GM21515 (cell line): ENCODE measurements around the gene NFIB.

Source experiments
- ATAC-seq: cut with Tn5 transposase; IDR thresholded peaks from one replicate; pipeline ENCODE4 v1.9.1; 2021; ENCODE audit not compliant: unreplicated experiment

Gene NFIB

DNA sequence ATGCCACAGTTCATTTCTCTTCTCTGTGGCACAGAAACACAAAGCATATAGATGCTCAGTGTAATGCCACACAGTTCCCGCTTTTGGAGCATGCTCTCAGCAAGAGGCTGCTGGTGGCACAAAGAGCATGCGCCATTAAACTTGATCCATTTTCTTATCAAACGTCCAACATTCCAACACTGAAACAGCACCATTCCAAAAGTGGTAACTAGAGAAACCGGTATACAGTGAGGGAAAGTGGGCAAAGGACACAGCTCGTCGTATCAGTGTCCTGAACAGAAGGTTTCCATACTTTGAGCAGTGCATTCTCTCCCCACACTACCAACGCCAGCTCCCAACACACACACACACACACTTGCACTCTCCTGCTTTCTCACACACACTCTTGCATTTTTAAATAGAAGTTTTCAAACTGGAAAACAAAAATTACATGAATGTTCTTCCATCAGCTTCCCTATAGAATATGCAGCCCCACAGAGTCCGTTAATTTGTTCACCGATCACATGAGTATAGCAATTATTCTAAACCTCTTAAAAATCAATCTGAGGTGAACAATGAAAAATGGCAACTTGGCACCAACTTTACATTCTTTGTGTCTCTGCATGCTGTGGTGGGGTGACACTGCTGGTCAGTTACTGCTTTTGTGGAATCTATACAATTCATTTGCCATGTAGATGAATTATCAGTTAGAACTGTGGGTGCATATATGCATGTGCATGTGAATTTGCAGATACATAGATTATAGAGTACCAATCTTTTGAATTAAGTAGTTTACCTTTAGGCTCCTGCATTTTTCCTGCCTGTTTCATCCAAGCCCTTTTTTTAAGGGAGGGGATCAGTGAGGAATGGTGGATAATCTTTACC, 5.7 kb downstream of the NFIB start:
- ATAC-seq, result no peak

DNA sequence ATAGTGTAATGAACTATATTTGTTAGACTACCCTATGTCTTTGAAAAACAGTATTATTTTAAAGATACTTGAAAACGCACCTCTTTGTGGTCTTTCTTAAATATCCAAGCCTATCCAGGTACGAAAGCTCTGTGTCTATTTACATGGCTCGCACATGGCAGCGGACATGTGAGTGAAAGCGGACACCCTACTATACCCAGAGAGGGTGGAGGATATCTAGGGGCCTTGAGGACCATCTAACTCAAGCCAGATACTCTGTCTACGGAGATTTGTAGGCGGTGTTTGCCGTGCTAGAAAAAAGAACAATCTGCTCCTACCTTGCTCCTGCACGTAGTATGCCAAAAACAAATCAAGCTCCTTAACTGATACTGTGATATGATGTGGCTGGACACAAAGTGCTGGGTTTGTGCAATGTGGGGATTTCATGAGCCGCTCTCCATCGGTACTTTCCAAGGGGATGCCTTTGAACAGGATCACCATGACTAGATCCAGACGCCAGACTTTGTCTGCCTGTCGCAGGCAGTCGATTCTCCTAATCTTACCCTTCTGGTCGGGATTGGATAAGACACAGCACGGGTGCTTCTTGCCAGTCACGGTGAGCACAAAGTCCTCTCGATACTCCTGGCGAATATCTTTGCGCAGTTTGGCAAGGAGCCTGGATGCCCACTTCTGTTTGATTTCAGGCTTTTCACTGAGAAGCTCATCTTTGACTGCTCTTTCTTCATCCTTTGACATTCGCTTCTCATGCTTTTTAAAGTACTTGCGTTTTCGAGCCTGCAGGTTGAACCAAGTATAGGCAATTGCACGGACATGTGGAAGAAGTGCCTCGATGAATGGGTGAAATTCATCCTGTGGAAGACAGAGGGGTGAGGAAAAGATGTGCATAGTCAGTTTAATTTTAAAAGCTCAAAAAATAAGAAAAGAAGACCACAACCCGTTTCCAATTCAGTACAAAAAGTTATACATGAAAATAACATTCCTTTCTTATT, 7.0 kb downstream of the NFIB start:
- no peak for ATAC-seq

DNA sequence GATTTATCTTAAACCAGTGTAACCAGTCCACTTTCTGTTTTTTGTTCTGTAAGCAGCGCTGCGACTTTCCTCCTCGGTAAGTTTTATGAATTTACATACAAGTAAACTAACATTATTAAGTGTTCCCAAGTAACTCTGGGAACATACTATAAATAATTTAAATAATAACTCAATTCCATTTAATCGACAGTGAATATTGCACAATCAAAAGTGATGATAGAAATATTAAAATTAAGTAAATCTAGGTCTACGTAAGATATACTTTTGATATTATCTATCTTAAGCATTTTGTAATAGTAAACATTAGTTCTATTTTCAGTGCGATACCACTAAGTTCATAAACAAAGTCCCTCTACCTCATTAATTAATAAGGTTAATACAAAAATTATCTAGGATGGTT, 7.8 kb downstream of the NFIB start:
- ATAC-seq, result no peak

DNA sequence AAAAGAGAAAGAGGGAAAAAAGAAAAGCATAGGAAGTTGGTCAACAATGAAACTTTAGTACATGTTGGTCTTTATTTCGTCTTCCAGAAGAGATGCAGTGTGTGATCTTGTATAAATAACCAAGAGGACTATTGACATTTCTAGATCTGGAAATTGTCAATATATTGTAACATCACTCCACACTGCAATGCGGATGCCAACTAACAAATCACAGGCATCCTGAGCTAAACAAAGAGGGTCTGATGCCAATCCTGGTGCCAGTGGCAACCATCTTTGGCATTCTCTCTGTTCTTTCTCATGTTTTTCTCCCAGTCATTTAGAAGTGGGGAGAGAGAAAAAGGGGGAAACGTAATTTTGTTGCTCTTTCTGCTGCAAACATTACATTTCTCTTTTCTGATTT, 9.7 kb downstream of the NFIB start:
- no peak for ATAC-seq

DNA sequence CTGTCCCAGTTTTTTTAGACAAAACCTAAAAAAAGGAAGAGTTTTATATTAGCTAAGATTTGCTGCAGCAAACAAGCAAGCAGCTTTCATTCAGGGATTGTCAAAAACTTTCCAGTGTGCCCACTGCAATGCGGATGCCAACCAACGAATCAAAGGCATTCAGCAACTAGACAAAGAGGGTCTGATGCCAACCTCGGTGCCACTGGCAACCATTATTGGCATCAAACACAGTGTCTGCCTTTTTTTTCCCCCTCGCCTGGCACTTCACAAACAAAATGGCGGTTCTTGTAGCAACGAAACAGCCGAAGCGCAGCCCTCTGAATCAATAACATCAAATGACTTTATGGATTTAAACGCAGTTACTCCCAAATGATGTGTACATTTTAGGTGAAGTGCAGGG, 10.4 kb downstream of the NFIB start:
- no peak for ATAC-seq

DNA sequence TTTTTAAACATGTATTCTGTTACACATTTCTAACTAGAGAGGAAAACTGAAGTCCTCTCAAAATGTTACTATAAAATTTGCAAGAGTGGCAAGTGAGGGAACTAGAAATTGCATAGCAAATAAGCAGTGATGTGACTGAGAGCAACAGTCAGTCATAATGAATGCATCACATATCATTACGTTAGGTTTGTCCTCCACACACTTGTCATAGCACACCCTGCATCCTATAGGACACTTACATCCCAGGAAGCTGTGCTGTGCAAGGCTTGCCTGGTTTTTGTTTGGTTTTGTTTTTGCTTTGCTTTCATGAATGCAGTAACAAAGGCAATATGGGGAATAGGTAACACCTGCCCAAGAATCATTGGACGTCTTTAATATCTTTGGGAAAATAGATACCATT, 10.8 kb downstream of the NFIB start:
- ATAC-seq, result no peak

DNA sequence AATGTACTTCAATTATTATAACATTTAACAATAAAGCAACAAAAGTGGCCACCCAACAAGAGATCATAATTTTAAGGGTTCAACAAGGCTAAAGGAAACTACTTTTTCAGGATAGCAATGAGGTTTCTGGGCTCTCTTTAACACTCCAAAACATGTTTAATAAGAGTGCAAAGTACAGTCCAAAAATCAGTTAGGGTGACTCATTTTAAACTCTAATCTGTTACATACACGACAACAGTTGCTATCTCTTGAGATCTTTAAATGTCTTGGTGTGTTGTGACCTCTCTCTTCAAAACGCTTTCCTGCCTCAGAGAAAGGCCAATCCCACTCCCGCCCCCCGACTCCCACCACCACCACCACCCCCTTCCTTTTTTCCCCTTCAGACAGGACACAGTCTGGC, 11.5 kb downstream of the NFIB start:
- ATAC-seq, result no peak

DNA sequence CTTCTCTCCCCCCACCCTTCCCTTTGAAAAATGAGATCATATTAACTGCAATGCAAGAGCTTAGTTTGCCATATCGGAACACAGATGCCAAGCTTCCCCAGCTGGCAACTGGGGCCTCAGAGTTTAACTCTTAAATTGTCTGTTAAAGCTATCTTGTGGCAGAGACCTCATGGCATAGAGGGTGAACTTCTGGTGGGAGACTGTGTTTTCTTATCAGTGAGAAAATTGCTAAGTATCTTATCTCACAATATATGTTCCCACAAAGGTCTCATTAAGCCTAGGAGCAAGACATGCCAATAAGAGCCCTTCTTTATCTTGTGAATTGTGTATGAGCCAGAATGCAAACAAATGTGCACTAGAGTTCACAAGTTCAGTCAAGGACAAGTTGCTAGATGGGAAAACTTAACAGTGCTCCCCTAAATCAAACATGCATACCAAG, 12.3 kb downstream of the NFIB start:
- ATAC-seq, result no peak

DNA sequence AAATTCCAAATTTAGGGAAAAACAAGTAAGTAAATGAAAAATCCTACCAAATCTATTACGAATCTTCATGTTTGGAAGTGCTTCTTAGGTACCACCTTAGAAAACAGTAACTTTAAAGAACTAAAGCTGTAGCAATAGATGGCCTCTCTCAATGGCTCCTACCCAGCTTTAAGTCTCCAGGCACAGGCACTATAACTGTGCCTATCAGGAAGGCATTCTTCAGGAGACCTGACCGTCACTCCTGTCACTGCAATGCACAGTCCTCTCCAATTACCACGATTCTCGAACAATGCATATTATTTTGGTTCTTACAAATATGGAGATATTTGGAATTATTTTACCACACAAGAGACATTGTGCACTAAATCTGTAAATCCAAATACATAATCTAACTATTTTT, 12.9 kb downstream of the NFIB start:
- ATAC-seq, result no peak

DNA sequence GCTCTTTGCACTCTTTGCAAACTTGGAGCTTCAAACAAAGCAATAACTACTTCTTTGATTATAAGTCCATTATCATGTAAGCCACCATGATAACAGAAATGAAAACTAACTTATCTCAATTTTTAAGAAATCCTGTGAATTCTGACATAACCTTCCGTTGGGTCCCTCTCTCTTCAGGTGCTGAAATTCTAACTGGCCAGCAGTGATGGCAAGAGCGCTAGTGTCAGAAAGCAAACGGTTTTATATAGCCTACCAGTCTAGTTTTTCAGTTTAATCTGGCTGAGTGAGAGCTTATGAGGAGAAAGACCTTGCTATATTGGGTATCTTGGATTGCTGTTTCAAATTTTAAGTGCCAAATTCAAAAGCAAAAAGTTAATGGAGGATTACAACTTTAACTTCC, 13.4 kb downstream of the NFIB start:
- ATAC-seq, result no peak

DNA sequence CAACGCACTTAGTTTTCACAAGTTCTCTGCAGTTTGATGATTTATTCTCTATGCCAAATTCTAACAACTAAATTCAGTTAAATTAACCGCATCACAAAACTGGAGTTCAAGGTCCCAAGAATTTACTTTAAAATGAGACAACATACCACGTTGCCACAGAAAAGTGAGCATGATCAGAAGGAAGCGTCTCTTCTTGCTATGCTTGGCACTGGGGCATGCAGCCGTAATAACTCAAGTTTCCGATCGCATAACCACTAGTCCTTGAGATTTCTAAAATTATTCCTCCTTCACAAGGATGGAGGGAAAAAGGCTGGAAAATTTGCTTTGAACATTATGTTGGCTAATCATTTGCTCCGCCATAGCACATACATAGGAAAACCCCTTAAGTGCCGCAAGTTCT, 13.9 kb downstream of the NFIB start:
- no peak for ATAC-seq

DNA sequence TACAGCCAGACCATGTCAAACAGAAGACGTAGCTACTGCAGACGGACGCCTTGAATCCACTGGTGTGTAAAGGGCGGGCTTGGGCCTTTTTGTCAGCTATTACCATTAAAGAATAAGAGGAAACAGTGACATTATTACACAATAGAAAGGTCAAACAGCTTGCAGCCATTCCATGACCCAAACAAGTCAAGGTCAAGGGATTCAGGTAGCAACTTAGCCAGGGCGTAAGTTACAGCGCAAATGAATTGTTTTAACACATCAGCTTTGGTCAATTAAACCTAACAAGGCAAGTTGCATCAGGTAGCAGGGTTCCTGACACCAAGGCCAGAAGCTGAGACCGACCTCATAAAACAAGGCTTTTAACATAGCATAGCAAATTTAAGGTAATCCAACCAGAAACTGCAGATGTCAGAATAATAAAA, 15.3 kb downstream of the NFIB start:
- no peak for ATAC-seq

DNA sequence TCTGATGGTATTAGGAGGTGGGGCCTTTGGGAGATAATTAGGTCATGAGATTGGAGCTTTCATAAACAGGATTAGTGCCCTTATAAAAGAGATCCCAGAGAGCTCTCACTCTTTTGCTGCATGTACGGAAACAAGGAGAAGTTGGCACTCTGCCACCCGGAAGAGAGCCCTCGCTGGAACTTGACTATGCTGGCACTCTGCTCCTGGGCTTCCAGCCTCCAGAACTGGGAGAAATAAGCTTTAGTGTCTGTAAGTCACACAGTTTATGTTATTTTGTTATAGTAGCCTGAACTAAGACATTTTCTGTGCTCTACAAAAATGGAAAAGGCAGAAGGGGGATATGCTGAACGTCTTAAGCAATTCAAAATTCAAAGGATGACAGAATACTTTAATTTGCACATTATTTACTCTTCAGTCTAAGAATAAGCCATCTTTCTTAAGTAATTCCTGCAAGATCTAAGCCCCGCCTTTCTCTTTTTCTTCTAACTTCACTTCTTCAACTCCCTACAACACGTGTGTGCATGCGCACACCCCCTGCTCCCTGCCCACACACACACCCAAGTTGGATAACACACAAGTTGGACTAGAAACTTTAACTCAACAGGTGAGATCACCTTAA, 17.3 kb downstream of the NFIB start:
- ATAC-seq, result no peak

DNA sequence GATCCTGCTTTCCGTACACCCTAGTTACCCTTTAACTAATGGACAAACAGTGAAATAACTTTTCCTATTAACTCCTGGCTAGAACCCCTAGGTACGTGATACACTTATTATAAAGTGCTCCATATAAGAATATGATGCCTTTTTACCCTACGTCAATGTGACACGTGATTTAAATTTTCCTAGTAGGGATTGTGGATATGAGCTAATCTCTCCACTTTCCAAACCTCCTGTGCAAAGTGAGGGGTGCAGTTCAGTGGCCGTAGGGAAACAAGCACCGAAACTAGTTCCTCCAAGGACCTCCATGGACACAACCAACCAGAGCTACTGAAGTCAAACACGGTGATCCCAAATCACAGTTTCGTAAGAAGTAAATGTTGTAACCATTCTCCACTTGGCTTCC, 19.3 kb downstream of the NFIB start:
- ATAC-seq, result no peak

DNA sequence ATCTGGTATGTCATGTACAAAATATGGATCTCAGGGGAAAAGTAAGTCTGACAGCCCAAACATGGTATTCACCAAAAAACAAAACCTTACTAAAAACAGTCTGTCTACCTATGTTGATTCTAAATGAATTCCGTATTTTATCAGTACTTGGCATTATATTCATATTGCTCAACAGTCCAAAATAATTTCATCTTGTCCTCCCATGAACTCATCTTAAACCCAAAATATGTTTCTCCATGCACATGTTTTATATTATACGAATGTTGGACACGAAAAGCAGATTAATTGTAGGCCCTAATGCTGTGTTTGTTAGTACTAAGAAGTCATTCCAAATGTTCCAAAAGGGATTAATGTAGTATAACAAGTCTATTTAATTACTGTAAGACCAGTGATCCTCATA, 20.1 kb downstream of the NFIB start:
- no peak for ATAC-seq

DNA sequence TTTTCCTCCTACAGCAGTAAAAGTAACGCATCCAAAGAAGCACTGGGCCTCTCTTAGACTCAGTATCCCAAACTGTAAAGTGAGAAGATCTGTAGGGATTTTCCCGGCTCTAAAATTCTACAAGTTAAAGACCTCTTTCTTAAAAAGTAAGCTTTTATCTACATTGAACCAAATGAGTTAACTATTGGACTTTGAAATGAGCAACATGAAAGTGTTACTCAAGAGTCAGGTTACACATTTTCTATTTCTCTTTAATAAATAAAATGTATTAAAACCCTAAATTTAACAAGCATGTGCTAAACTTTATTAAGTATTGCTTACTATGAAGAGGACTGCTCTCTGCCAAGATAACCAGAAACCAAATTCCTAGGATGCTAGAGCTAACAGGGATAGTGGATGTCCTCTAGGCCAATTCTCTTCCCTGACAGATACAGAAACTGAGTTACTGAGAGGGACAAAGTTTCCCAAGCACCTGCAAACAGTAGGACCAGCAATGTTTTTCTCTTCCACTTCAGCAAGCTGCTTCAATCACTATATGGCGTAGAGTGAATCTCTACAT, 21.7 kb downstream of the NFIB start:
- no peak for ATAC-seq

DNA sequence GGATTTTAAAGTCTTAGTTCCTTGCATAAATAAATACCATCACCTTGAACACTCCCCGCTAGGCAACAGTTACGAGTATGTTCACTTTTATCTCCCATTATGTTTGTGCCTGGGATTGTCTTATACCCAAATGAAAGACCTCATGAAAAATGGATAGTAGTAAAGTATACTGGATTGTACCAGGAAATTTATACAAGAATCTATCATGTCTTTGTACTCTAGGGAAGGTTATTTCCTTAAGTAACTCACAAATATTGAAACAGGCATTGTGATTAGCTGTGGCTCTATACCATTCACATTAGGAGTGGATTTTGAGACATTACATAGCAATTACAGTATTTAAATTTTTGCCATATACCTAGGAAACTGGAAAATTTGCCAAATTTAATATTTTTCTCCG, 24.0 kb downstream of the NFIB start:
- ATAC-seq, result no peak

DNA sequence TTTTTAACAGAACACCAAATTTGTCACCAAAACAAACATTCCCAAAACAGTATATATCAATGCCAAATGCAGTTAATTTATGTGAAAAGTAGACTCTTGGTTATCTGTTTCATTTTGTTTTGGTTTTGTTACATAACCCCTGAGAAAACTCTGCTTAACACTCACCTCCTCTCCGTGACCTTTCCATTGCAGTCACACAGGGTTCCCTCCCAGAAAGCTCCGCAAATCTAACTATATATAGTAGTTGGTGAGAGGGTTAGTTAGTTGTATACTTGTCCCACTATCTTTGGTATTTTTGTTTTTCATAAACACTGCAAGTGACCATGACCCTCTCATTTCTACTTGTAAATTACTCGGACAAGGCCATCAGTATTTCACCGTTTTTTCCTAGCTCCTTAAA, 25.5 kb downstream of the NFIB start:
- ATAC-seq, result no peak

DNA sequence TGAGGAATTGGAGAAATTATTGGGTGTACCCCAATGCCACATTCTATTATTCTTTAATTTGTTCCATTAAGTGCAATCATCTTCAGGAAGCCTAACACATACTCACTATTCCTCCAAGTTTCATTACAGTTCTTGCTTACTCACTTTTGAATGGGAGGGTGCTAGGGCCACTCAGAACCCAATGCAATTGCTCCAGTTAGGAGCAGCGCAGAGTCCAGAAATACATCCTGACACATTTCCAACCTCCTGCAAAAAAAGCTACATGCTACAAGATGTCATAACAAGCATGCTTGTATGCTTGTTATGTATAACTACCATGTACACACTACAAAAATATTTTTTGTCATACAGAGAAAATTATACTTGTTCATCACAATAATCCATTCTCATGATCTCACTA, 27.8 kb downstream of the NFIB start:
- ATAC-seq, result no peak

DNA sequence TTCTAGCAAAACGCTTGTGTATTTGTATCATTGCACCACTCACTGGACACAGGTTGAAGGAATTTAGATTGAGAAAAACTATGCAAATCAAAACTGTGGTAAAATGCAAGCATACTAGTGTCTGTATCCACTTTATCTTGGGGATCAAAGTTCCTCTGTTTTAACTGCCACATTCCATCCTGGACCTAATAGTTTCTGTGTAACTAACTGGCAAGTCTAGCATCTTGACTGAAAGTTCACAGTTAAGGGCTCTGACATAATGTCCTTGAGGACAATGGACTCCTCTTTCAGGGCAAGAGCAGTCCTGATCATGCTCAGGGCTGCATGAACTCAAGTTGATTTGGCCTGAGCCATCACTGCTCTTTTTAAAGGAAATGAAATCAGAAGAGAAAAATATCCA, 30.7 kb downstream of the NFIB start:
- ATAC-seq, result no peak

DNA sequence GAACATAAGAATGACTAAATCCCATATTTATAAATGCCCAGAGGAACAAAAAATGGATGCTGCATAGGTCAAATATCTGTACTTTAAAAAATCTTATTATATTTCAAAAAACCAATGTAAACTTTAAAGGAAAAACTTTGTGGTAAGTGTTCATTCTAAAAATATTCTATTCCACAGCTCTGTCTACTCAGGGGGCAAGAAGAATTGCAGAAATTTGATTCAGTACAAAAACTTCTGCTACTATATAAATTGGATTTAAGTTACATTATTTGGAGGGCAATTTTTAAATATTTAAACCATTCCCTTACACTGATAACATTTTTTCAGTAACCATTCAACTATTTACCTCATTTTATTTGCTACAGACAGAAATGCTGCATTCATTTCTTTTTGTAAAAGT, 32.1 kb downstream of the NFIB start:
- ATAC-seq, result no peak
